ENCODE data around the gene RAP1GAP. TPM values are rescaled to one million over a fixed set of nuclear protein-coding genes. Genes with fewer than 3 reads are reported as not detected.

The RAP1GAP gene
- total and polyA plus RNA-seq, 9 of the 15 experiments (the other 6 are each of a cell fraction or from before 2014, with no cell fraction given) = 0.29 to 30.2 (median 19.2) TPM

DNA sequence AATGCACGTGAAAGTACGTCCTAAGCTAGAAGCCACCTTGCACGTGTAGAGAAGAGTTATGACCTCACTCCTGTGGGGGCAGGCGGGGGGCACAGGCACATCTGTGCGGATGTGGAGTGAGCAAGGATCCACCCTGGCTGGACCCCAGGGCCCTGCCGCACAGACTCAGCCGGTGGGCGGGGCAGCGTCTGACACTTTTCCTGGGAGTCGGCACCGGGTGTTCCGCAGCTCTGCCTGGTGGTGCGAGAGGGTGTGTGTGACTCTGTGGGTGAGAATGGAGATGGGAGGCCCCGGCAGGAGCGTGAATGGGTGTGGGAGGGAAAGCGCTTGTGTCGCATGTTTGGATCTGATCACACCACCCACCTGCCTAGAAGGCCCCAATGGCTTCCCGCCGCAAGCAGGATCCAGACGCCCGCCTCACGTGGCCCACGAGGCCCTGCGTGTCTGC, 29.5 kb downstream of the RAP1GAP start (continued):
- TF ChIP-seq CBX1 (IDR thresholded peaks at IDR 0.05; ENCODE audit: low read depth) (no peak), NR2C1 (IDR thresholded peaks at IDR 0.05) (no peak), NR2C1 (tag; IDR thresholded peaks at IDR 0.05) (no peak), ZNF717 (CRISPR knock-in tag; IDR thresholded peaks at IDR 0.05) (no peak), MIER1 (IDR thresholded peaks at IDR 0.05; ENCODE audit: low read depth) (no peak), NR4A1 (CRISPR knock-in tag; IDR thresholded peaks at IDR 0.05) (no peak), NR4A1 (tag; IDR thresholded peaks at IDR 0.05) (0 out of 2 replicates have a peak, but pooled peaks have one; percentile 27), ZNF146 (CRISPR knock-in tag; IDR thresholded peaks at IDR 0.05; ENCODE audit: unreplicated experiment) (no peak), HMGN3 (IDR thresholded peaks at IDR 0.05; ENCODE audit: borderline replicate concordance, extremely low read depth, insufficient read length, low read depth, low read length) (peak; percentile 72), HNRNPK (IDR thresholded peaks at IDR 0.05; ENCODE audit: low read depth, low read length, poor library complexity, severe bottlenecking) (no peak), ZKSCAN1 (IDR thresholded peaks at IDR 0.05; ENCODE audit: low read depth, low read length) (0 out of 2 replicates have a peak, but pooled peaks have one; percentile 10), POLR2AphosphoS2 (IDR thresholded peaks at IDR 0.05; ENCODE audit: low read length) (no peak), BRCA1 (IDR thresholded peaks at IDR 0.05) (no peak), BRCA1 (CRISPR knock-in tag; IDR thresholded peaks at IDR 0.05) (0 out of 2 replicates have a peak, but pooled peaks have one; percentile 20)
- TF ChIP-seq, protein P1, sequence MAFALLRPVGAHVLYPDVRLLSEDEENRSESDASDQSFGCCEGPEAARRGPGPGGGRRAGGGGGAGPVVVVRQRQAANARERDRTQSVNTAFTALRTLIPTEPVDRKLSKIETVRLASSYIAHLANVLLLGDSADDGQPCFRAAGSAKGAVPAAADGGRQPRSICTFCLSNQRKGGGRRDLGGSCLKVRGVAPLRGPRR (CRISPR knock-in tag; IDR thresholded peaks at IDR 0.05) = 0 out of 2 replicates have a peak, but pooled peaks have one; percentile 17
- TF ChIP-seq, protein P2, sequence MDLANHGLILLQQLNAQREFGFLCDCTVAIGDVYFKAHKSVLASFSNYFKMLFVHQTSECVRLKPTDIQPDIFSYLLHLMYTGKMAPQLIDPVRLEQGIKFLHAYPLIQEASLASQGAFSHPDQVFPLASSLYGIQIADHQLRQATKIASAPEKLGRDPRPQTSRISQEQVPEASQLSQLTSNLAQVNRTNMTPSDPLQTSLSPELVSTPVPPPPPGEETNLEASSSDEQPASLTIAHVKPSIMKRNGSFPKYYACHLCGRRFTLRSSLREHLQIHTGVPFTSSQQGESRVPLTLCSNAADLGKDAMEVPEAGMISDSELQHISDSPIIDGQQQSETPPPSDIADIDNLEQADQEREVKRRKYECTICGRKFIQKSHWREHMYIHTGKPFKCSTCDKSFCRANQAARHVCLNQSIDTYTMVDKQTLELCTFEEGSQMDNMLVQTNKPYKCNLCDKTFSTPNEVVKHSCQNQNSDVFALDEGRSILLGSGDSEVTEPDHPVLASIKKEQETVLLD (IDR thresholded peaks at IDR 0.05) = no peak
- TF ChIP-seq, protein P3, sequence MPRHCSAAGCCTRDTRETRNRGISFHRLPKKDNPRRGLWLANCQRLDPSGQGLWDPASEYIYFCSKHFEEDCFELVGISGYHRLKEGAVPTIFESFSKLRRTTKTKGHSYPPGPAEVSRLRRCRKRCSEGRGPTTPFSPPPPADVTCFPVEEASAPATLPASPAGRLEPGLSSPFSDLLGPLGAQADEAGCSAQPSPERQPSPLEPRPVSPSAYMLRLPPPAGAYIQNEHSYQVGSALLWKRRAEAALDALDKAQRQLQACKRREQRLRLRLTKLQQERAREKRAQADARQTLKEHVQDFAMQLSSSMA (CRISPR knock-in tag; IDR thresholded peaks at IDR 0.05) = no peak
- TF ChIP-seq, protein P4, sequence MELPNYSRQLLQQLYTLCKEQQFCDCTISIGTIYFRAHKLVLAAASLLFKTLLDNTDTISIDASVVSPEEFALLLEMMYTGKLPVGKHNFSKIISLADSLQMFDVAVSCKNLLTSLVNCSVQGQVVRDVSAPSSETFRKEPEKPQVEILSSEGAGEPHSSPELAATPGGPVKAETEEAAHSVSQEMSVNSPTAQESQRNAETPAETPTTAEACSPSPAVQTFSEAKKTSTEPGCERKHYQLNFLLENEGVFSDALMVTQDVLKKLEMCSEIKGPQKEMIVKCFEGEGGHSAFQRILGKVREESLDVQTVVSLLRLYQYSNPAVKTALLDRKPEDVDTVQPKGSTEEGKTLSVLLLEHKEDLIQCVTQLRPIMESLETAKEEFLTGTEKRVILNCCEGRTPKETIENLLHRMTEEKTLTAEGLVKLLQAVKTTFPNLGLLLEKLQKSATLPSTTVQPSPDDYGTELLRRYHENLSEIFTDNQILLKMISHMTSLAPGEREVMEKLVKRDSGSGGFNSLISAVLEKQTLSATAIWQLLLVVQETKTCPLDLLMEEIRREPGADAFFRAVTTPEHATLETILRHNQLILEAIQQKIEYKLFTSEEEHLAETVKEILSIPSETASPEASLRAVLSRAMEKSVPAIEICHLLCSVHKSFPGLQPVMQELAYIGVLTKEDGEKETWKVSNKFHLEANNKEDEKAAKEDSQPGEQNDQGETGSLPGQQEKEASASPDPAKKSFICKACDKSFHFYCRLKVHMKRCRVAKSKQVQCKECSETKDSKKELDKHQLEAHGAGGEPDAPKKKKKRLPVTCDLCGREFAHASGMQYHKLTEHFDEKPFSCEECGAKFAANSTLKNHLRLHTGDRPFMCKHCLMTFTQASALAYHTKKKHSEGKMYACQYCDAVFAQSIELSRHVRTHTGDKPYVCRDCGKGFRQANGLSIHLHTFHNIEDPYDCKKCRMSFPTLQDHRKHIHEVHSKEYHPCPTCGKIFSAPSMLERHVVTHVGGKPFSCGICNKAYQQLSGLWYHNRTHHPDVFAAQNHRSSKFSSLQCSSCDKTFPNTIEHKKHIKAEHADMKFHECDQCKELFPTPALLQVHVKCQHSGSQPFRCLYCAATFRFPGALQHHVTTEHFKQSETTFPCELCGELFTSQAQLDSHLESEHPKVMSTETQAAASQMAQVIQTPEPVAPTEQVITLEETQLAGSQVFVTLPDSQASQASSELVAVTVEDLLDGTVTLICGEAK (IDR thresholded peaks at IDR 0.05) = no peak
- TF ChIP-seq, protein P4 (CRISPR knock-in tag; IDR thresholded peaks at IDR 0.05) = no peak

Measured in K562 (cell line).